Measurements from ENCODE around the gene ZNF385B. TPM values are rescaled to one million over a fixed set of nuclear protein-coding genes. Genes with fewer than 3 reads are reported as not detected.
A peak's percentile ranks its signal among the peaks of the same experiment; 100 is the strongest.

The ZNF385B gene
- total RNA-seq, 4 donors from 2014 or later: 9.7 to 24.9 (median 11.4) TPM

GRCh38 chr2:179556425-179556824 lies 305.0 kb downstream of the ZNF385B start:
- peak; percentile 55 to 63 for ATAC-seq
- H3K4me1 ChIP-seq: peaks cover 7 to 26% of the 10 kb centered on the region in 2 donors
- H3K27ac ChIP-seq: peak overlapping the region; percentile 56 to 78 (median 66)

GRCh38 chr2:179555691-179556283 lies 305.6 kb downstream of the ZNF385B start:
- Histone ChIP-seq H3K4me3 (peak overlapping the region; percentile 11 to 20 (median 16)), H3K27me3 (no peaks in the 10 kb centered on the region), H3K4me1 (peaks cover 7 to 26% of the 10 kb centered on the region in 2 donors), H3K27ac (peak overlapping the region; percentile 56 to 78 (median 66)), H3K9me3 (no peaks in the 10 kb centered on the region), H3K36me3 (no peaks in the 10 kb centered on the region)
- TF ChIP-seq POLR2A (IDR thresholded peaks at IDR 0.05): no peak
- TF ChIP-seq, protein P1, sequence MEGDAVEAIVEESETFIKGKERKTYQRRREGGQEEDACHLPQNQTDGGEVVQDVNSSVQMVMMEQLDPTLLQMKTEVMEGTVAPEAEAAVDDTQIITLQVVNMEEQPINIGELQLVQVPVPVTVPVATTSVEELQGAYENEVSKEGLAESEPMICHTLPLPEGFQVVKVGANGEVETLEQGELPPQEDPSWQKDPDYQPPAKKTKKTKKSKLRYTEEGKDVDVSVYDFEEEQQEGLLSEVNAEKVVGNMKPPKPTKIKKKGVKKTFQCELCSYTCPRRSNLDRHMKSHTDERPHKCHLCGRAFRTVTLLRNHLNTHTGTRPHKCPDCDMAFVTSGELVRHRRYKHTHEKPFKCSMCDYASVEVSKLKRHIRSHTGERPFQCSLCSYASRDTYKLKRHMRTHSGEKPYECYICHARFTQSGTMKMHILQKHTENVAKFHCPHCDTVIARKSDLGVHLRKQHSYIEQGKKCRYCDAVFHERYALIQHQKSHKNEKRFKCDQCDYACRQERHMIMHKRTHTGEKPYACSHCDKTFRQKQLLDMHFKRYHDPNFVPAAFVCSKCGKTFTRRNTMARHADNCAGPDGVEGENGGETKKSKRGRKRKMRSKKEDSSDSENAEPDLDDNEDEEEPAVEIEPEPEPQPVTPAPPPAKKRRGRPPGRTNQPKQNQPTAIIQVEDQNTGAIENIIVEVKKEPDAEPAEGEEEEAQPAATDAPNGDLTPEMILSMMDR (IDR thresholded peaks at IDR 0.05 in 4 of 5, conservative IDR thresholded peaks at IDR 0.05 in 1 of 5): no peak
- intact Hi-C loops (cut with DNase I; ENCODE audit: low total_unique reads) (no loop called here), in situ Hi-C loops (cut with MboI; ENCODE audit: low sequenced_read_pairs in 4 of 4) (no loop called here)
- DNase-seq: no peak
- peak; percentile 76 to 87 for ATAC-seq

More at GRCh38 chr2:179556425-179556824, 305.0 kb downstream of the ZNF385B start:
- Histone ChIP-seq H3K4me3 (peak overlapping the region in 1 of 4 donors; percentile 11), H3K9me3 (no peaks in the 10 kb centered on the region), H3K36me3 (no peaks in the 10 kb centered on the region), H3K27me3 (no peaks in the 10 kb centered on the region)
- intact Hi-C loops (cut with DNase I; ENCODE audit: low total_unique reads): no loop called here
- in situ Hi-C loops (cut with MboI; ENCODE audit: low sequenced_read_pairs in 4 of 4): no loop called here
- TF ChIP-seq, protein P1 (IDR thresholded peaks at IDR 0.05 in 4 of 5, conservative IDR thresholded peaks at IDR 0.05 in 1 of 5): no peak
- TF ChIP-seq POLR2A (IDR thresholded peaks at IDR 0.05): no peak
- DNase-seq: peak in 1 of 2 donors; percentile 51

GRCh38 chr2:179554639-179555386 lies 306.6 kb downstream of the ZNF385B start:
- no peak for DNase-seq
- H3K27ac ChIP-seq: peak overlapping the region in 3 of 4 donors; percentile 20 to 78 (median 73)

GRCh38 chr2:179553382-179553781 lies 308.0 kb downstream of the ZNF385B start:
- TF ChIP-seq, protein P1 (IDR thresholded peaks at IDR 0.05 in 4 of 5, conservative IDR thresholded peaks at IDR 0.05 in 1 of 5): no peak
- intact Hi-C loops (cut with DNase I; ENCODE audit: low total_unique reads) (no loop called here), in situ Hi-C loops (cut with MboI; ENCODE audit: low sequenced_read_pairs in 4 of 4) (no loop called here)

More at GRCh38 chr2:179554639-179555386, 306.6 kb downstream of the ZNF385B start:
- Histone ChIP-seq H3K4me3 (no peak overlapping the region), H3K36me3 (no peaks in the 10 kb centered on the region), H3K4me1 (peaks cover 7 to 26% of the 10 kb centered on the region in 2 donors), H3K27me3 (no peaks in the 10 kb centered on the region), H3K9me3 (no peaks in the 10 kb centered on the region)
- intact Hi-C loops (cut with DNase I; ENCODE audit: low total_unique reads) (no loop called here), in situ Hi-C loops (cut with MboI; ENCODE audit: low sequenced_read_pairs in 4 of 4) (no loop called here)
- TF ChIP-seq POLR2A (IDR thresholded peaks at IDR 0.05): no peak
- TF ChIP-seq, protein P1 (IDR thresholded peaks at IDR 0.05 in 4 of 5, conservative IDR thresholded peaks at IDR 0.05 in 1 of 5): no peak
- no peak for ATAC-seq

More at GRCh38 chr2:179553382-179553781, 308.0 kb downstream of the ZNF385B start:
- no peak for DNase-seq
- H3K36me3 ChIP-seq: no peaks in the 10 kb centered on the region
- H3K27me3 ChIP-seq: no peaks in the 10 kb centered on the region
- H3K4me3 ChIP-seq: no peak overlapping the region
- H3K27ac ChIP-seq: no peak overlapping the region
- no peak for ATAC-seq
- H3K9me3 ChIP-seq: no peaks in the 10 kb centered on the region
- peaks cover 6 to 22% of the 10 kb centered on the region in 2 donors for H3K4me1 ChIP-seq
